ENCODE data around the gene ESAM.
A peak's percentile ranks its signal among the peaks of the same experiment; 100 is the strongest.

The ESAM gene, protein sequence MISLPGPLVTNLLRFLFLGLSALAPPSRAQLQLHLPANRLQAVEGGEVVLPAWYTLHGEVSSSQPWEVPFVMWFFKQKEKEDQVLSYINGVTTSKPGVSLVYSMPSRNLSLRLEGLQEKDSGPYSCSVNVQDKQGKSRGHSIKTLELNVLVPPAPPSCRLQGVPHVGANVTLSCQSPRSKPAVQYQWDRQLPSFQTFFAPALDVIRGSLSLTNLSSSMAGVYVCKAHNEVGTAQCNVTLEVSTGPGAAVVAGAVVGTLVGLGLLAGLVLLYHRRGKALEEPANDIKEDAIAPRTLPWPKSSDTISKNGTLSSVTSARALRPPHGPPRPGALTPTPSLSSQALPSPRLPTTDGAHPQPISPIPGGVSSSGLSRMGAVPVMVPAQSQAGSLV

DNA sequence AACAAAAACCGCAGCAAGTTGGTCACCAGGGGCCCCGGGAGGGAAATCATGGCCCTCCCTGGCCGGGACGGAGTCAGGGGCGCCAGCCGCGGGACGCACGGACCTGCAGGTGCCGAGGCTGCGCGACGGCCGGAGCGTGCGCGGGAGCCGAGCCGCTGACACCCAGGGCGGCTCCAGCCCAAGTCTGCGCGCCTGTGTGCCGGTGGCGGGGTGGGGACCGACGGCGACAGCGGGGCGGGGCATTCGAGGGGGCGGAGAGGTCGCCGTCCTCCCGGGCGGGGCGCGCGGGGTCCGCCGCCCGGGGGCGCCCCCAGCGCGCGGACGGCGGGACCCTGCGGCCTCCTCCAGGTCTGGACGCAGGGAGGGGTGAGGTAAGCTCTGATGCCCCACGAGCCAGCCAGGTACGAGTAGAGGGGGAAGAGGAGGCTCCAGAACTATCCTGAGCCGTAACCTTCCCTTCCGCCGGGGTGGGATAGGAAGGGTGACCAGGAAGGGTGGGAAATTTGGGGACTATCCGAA is at the start of gene ESAM:
Gene ESAM, minus strand, starts transcription at position 186 of the 519 bp plus-strand sequence. Its CDS starts 136 bp downstream, at position 50.
- peak in 3 of 4 experiments; percentile 24 to 47 (median 36) for DNase-seq

DNA sequence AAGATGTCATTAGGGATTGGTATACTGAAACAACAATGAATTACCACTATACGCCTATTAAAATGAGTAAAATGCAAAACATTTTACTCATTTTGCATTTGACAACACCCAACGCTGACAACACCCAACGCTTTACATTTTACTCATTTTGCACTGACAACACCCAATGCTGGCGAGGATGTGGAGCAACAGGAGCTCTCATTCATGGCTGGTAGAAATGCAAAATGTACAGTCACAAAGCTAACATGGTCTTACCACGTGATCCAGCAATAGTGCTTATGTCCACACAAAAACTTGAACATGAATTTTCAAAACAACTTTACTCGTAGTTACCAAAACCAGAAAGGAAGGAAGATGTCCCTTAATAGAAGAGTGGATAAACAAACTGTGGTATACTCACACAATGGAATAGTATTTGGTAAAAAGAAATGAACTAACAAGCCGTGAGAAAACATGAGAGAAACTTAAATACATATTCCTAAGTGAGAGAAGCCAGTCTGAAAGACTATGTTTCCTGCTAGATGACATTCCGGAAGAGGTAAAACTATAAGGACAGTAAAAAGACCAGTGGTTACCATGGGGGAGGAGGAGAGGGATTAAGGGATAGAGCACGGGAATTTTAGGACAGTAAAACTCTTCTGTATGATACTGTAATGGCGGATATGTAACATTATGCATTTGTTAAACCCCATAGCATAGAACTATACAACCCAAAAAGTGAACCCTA is 49.5 kb upstream of the ESAM start:
- no peak for DNase-seq

DNA sequence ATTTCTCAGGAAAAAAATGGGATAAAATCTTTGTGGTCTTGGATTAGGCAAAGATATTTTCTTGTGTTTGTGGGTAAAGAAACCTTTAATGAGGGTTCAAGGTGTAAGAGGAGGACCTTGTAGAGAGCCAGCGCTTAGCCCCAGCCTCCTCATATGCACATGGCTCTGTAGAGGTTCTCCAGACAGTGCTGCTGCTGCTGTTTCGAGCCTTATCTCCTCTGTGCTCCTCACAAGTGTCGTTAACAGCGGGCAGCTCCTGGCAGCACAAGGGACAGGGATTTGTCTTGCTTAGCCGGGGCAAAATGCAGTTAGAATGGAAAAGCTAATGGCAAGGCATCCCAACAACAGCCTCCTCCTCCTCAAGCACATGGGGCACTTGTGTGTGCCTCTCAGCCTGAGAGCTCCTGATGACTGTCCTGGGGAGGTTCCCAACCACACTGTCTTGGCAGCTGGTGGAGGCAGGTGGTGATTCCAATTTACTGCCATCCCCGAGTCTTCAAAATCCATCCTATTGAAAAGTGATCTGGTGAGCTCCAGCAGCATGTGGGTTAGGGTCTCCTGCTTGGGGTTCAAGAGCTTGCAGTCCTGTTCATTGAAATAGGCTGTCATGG is 45.7 kb upstream of the ESAM start:
- DNase-seq: no peak

DNA sequence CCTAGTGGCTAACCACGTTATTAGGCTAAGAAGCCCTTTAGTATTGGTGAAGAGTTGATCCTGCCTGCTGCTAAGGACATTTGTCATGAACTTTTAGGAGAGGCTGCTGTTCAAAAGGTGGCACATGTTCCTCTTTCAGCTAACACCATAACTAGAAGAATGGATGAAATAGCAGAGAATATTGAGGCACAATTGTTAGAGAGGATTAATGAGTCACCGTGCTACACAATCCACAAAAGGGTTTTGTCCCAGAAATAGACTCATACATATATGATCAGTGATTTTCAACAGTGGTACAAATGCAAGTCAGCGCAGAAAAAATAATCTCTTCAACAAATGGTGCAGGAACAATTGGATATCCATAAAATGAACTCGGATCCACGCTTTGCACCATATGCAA is 45.1 kb upstream of the ESAM start:
- no peak for DNase-seq

DNA sequence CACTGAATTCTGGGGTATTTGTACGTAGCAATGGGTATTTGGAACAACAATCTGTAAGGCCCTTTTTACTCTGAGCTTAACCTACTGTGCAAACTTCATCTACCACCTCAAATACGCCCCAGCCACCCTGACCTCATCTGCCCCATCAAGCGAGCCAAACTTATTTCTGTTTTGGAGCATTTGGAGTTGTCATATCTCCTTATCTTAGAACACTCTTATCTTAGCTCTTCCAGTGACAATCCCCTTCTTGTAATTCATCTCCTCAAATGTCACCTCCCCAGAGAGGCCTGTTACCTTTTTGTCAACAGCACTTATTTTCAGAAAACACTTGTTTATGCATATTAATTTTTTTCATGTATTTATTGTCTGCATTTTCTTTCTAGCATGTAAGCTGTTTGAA is 42.8 kb upstream of the ESAM start:
- DNase-seq: no peak

DNA sequence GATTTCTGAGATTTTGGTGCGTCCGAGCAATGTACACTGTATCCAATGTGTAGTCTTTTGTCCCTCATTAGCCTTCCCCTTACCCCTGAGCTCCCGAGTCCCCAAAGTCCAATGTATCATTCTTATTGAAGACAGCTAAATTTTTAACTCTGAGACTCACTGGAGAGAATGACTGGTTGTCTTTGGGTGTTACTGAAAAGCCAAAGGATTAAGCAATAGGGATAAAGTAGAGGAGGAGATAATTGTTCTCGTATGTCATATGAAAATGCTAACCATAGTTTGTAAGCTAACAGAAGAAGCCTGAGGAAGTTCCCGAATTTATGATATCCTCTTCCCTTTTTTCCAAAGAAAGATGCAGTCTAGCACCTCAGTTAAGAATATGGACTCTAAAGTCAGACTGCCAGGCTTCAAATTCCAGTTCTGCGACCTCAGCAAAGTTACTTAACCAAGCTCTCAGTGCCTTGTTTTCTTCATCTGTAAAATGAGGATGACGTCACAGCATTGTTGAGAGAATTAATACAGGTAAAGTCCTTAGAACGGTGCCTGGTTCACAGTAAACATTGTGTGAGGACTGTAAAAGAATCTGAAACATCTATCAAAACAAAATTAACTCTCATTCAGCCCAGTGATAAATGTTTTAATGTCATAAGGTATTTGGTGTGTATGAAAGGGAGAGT is 39.7 kb upstream of the ESAM start:
- DNase-seq: no peak

DNA sequence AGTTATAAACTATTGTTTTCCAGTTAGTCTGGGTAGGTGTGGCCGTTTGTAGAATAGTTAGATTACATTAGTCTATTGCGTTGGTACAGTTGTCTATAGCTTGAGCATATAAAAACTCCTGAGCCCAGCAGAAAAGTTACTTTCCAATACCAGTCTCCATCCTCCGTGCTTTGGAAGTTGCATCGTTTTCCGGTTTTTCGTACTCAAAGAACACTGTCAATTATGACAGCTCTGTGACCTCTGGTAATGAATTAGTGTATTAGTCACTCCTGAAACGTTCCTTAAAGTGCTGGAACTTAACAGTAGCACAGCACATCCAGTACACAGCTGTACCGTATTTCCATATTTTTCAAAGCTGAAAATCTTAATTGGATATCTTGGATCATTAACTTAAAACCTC is 38.9 kb upstream of the ESAM start:
- DNase-seq: no peak

DNA sequence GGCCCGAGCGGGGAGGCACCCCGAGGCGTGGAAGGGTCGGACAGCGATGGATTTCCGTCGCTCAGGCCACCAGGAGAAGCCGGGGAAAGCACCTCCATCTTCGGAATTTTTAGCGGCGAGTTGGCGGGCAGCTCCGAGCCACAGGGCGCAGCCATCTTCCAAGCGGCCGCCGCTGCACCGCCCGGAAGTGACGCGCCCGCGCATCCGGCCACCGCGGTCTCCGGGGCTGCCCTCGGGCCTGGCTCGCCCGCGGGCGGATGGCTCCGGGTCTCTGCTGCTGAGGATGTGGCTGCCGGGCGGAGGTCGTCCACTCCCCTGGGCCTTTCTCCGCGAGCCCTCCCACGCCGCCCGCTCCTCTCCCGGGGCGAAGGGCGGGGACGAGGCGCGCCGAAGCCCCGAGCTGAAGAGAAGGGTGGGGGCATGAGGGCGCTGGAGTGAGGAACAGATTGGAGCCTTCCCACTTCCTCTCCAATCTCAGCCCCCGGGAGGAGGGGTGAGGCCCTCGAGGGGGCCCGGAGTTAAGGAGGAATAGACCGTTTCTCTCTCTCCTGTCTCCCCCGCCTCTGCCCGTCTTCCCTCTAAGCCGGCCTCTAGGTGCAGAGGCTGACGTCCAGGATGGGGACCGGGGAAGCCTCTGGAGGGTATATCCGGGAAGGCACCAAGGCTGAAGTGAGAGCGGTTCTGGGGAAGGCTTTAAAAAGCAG is 38.3 kb upstream of the ESAM start, which contains the start of gene MSANTD2:
Gene MSANTD2, minus strand, starts transcription at position 181 of the 704 bp plus-strand sequence. Its CDS starts 26 bp downstream, at position 155.
- peak; percentile 49 to 76 (median 62) for DNase-seq

DNA sequence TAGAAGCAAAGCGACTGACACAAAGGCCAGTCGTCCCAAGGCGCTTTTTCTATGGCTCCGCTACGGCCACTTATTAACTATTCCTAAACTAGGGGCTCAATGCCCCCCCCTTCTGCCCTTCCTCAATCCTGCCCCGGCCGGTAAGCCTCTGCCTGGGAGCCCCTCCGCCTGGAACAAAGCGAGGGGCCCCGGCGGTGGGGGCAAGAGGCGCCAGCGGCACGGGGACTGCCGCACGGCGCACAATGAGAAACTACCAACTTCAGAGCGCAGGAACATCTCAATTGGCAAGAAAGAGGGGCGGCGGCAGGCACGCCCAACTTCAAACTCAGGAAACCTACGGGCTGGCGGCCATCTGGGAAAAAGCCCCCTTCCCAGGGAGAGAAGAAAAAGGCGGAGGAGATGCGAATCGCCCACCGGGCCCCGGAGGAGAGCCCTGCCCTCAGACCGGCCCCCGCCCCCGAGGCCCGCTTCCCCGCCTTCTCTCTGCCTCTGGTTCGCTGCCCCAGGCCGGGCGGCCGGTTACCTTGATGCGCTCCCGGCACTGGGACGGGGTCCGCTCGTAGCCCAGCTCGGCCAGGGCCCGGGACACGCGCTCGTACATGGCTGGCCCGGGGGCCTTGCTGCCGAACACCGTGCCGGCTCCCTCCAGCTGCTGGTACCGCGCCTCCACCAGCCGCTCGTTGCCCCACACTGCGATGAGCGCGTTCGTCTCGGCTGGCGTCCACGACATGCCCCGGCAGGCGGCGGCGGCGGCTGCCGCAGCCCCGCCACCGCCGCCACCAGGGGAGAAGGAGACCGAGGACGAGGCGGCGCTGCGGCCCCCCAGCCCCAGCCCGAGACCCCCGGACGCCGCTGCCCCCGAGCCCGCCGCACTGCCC is 37.5 kb upstream of the ESAM start:
- DNase-seq: peak in 3 of 4 experiments; percentile 8 to 23 (median 18)

DNA sequence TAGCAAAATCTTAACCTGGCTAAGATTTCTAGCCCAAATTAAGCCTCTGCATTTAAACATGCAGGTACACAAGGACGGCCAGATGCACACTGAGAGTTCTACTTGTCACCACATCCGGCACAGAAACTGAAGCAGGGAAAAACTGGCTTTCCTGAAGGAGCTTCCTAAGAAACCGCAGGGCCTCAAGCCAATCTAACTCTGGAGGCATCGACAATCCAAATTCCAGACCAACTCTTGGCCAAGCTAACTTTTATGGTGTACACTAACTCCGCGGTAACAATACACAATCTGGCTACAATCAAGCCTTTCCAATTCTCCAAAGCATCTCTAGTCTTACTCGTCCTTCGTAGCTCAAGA is 36.9 kb upstream of the ESAM start:
- no peak for DNase-seq

DNA sequence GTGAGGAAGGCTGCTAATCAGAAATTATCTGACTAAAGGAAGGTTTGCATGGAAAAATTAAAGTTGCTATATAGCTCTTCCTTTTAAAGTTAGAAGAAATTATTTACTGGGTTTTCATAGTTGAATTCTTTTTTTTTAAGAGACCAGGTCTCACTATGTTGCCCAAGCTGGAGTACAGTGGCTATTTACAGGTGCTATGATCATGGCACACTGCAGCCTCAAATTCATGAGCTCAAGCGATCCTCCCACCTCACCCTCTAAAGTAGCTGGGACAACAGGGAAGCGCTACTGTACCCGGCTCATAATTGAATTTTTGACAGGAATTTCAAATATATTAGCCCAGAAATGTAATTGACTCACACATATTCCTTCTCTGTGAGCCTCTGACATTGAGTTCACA is 34.2 kb upstream of the ESAM start:
- no peak for DNase-seq

DNA sequence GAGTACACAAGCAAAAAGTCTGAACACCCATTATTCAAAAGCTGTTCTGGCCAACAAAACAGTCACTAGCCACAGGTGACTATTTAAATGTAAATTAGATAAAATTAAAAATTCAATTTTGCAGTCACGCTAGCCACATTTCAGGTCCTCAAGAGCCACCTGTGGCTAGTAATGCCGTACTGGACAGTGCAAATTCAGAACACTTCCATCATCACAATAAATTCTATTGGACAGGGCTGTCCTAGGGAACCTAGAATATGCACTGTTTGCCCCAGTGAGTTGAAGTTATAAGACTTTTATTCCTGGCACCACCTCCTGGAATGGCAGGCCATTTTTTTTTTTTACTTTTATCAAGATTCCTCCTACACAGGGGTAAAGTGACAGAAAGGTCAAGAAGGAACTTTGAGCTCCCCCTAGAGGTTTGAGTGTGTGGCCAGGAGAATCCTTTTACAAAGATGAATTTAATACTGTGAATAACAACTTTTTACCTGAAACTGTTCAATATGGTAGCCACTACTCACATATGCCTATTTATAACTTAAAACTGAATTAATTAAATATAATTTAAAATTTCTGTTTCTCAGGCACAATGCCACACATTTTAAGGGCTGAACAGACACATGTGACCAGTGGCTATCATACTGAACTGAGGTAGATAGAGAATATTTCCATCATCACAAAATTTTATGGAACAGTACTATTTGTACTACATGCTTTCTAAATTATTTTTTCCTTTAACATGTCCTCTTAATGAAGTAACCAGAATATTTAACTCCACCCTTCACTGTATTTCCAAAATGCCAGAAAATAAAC is 31.6 kb upstream of the ESAM start:
- no peak for DNase-seq

DNA sequence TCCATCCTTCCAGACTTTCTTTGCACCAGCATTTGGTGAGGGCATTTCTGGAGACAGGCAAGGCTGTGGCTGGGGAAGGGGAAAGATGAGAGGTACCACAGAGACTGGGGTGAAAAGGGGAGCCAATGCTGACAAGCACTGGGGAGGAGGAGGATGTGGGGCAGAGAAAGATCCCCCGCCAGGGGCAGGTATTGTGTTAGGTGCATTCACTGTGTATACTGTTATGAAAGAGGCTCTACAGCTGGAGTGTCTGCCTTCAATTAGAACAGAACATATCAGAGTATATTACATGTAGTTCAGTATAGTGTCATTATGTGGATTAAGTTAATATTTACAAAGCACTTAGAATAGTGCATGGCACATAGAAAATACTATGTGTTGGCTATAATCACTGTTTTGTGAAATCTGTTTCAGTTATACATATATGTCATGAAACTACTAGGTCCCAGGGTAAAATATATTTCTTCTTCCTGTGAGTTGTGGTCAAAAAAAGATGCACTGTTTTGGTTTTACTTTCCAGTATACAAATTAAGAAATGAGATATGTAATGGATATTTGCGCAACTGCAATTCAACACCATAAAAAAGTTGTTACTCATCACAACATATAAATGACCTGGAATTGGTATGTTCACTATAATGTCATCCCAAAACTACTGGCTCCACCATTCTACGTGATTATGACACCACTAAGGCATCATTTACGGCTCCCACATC is 29.7 kb upstream of the ESAM start:
- DNase-seq: no peak

DNA sequence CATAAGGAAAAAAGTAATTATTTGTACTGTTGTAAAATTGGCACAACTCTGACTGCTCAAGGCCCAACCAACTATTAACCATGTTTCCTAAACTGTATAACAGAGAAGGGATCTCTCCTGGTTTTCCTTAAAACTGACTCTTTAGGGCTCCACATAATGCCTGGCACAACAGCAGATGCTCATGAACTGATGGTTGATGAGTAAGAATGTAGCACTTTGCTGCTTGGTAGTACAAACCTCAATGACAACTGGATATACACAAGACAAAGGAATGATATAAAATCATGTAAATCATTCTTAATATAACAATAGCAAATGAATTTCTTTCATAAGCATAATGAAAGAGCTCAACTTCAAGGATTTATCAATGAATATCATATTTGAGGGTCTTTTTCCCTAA is 26.4 kb upstream of the ESAM start:
- DNase-seq: no peak

DNA sequence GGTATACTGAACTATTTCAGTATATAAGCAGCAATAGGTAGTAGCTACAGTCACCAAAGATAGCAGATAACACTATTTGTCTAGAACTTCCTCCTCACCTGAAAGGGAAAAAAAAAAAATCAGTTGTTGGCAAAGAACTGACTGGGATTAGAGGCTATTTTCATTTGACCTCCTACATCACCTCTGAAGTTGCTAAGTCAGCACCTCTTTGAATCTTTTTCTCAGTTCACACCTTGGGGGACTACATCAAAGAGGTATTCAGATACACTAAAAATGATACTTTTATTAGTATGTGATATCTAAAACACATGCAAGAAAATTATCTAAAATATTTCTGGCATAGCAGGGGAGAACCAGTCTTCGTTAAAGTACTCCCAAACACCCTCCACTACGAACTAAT is 22.0 kb upstream of the ESAM start:
- DNase-seq: no peak

DNA sequence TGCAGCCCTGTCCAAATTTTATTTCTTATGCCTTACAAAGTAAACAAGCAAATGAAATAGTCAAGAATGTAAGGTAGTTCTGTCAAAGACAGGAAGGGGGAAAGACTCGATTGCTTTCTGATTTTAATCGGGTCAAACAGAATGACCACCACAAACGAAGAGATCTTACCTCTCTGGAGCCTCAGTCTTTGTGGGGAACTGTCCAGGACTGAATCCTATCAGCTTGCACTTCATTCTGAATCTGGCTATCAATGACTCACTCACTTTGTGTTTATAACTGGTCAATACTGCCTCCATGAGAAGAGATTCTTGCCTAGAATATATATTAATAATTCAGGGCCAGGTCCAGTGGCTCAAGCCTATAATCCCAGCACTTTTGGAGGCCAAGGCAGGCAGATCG is 20.9 kb upstream of the ESAM start:
- DNase-seq: no peak

DNA sequence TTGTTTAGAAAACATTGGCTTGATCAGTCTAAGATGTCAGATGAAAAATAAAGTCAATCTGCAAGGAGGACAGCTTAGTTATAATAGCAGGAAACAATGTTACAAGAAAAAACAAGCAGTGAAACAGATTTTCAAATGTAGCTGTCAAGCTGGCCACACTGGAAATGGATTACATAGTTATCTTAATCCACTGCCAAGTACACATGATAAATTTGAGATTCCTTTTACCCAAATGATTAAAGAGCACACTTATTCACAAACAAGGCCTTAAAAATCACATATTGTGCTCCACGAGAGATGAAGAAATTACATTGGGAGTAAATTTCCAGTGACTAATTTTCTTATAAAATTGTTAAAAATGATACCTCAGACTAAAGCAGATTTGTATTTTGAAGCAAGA is 17.5 kb upstream of the ESAM start:
- DNase-seq: no peak

DNA sequence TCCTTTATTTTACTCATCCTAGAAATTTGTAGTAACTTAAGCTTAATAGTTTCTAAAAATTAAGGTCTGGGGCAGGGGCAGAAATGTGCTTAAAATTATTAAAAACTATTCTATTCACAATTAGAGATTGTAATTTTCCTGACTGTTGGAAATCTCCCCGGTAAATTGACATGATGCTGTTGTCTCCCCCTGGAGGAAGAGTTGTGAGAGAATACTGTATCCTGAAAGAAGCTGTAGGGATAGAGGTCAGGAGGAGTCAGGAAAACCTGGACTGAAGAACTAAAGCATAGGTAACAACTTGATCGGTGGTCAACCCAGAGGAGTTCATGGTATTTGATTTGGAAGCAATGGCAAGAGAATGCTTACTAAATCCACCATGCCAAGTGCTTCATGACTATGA is 16.2 kb upstream of the ESAM start:
- no peak for DNase-seq

DNA sequence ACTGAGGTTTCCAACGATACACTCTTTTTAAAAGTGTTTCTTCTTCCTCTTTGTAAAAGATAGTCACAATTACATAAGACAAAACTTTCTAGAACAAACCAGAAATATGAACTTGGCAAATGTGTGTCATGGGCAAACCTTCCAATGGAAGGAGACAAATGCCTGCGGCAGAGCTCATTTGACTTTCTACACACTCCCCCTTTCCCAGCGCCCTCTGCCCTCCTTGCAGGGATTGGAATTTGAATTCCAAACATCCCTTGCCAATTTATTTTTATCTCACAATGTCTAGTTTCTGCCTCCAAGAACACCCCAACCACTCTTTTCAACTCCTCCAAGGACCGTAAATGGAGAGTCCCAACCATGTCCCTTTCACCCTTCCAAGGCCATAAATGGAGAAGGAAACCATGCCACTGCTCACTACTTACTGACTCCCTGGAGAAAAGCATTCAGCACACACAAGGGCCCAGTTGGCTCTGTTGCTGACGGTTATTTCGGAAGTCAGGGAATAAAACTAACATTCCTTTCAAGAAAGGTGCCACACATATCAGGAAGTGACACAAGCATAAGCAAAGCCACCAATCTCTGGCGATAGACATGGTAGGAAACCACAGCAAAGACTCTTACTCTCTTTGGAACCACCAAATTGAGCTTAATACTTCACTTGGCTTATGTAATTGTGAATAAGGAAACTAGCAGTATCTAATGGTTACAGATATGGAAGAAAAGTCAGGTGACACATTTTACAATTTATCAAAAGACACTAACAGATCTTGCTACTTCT is 15.0 kb upstream of the ESAM start:
- DNase-seq: no peak
